HG03558 (cell line): ENCODE data around the gene PPP1CB.
A peak's percentile ranks its signal among the peaks of the same experiment; 100 is the strongest.

ENCODE experiments used
- ATAC-seq: cut with Tn5 transposase; IDR thresholded peaks from one replicate; pipeline ENCODE4 v1.9.1; 2021; ENCODE audit warnings: moderate number of reproducible peaks; ENCODE audit not compliant: unreplicated experiment; ENCODE audit errors: extremely low read depth

PPP1CB gene

GRCh38 chr2:28751252-28751955 is at the start of gene PPP1CB:
TSS of gene PPP1CB (plus strand) at chr2:28751830. CDS start at chr2:28752125, 295 bp downstream.
- peak; percentile 79 for ATAC-seq

GRCh38 chr2:28702415-28702861 is 49.2 kb upstream of the PPP1CB start:
- ATAC-seq = no peak

DNA sequence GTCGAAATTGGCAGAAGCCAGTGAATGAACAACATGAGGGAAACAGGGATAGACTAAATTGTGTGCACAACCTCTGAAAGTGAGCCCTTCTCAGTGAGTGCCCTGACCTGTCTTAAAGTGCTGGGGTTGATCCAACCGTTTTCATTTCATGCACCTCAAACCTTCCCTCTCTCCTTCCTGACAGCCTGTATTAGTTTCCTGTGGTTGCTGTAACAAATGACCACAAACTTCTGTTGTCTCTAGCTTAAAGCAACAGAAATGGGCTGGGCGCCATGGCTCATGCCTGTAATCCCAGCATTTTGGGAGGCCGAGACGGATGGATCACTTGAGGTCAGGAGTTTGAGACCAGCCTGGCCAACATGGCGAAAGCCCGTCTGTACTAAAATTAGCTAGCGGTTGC is 48.8 kb upstream of the PPP1CB start:
- no peak for ATAC-seq

GRCh38 chr2:28704621-28705020 is 47.0 kb upstream of the PPP1CB start:
- ATAC-seq = no peak

DNA sequence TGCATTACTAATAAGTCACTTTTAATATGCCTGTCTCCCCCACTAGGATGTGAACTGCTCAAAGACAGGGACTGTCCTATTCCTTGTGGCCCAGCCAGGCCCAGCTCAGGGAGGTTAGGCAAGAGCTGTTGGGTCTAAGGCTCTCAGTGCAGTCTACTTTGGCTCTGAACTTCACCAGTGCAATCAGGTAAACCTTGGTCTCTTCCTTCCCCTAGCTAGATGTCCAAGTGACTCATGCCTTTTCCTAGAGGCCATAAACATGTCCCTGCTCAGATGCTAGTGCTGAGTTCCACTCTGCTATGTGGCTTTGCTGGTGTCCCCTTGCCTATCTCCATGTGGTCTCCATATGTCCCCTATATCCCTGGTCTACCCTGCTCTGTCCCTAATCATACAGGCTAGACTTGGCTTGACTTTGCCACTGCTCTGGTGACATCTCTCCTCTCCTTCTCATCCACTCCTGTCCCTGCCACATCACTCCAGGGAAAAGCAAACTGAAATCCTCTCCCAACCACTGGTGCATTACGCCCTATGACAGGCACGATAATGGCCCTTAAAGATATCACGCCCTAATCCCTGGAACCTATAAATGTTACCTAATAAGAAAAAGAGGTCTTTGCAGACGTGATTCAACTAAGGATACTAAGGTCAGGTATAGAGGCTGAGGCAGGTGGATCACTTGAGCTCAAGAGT is 45.7 kb upstream of the PPP1CB start:
- no peak for ATAC-seq

GRCh38 chr2:28707592-28707991 is 44.0 kb upstream of the PPP1CB start:
- no peak for ATAC-seq

GRCh38 chr2:28709101-28709500 is 42.5 kb upstream of the PPP1CB start:
- no peak for ATAC-seq

- no peak for ATAC-seq
These were observed 41.1 kb upstream of the PPP1CB start for GRCh38 chr2:28710545-28710944.

DNA sequence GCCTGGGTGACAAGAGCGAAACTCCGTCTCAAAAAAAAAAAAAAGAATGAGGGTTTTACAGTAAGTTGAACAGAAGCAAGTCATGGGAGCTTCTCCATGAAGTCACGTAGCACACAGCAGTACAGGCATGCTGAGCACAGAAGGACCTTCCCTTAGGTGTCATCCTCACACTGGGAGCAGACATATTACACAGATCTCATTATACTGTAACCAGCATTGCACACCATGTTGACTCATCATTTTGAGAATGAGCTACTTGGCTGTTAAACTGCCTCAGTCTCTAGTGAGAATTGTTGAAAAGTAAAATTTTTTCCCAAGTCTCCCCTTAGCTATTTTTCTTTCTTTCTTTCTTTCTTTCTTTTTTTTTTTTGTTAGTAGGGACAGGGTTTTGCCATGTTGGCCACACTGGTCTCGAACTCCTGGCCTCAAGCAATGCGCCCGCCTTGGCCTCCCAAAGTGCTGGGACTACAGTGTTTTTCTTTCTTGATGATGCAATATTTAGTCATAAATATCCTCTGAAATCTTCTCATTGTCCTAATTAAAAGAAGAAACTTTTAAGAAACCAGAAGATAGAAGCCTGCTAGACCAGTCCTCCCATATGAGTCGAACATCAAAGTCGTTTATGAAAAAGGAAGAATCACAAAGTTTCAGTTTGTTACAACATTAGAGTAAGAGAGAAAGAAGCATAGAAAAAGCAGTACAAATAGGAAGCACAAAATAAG is 37.9 kb upstream of the PPP1CB start:
- no peak for ATAC-seq

- no peak for ATAC-seq
These were observed 35.3 kb upstream of the PPP1CB start for GRCh38 chr2:28716265-28716865.

GRCh38 chr2:28717339-28717758 is 34.3 kb upstream of the PPP1CB start:
- ATAC-seq = no peak

- ATAC-seq = no peak
These were observed 31.3 kb upstream of the PPP1CB start for GRCh38 chr2:28720345-28720744.

- ATAC-seq = no peak
These were observed 29.9 kb upstream of the PPP1CB start for GRCh38 chr2:28721601-28722191.

- no peak for ATAC-seq
These were observed 26.5 kb upstream of the PPP1CB start for GRCh38 chr2:28725021-28725711.

- ATAC-seq = no peak
These were observed 25.5 kb upstream of the PPP1CB start for GRCh38 chr2:28726177-28726576.

- ATAC-seq = no peak
These were observed 21.9 kb upstream of the PPP1CB start for GRCh38 chr2:28729698-28730097.

- no peak for ATAC-seq
These were observed 20.9 kb upstream of the PPP1CB start for GRCh38 chr2:28730641-28731146.

GRCh38 chr2:28735511-28735910 is 16.1 kb upstream of the PPP1CB start:
- ATAC-seq = no peak

- ATAC-seq = no peak
These were observed 15.6 kb upstream of the PPP1CB start for GRCh38 chr2:28736034-28736433.

DNA sequence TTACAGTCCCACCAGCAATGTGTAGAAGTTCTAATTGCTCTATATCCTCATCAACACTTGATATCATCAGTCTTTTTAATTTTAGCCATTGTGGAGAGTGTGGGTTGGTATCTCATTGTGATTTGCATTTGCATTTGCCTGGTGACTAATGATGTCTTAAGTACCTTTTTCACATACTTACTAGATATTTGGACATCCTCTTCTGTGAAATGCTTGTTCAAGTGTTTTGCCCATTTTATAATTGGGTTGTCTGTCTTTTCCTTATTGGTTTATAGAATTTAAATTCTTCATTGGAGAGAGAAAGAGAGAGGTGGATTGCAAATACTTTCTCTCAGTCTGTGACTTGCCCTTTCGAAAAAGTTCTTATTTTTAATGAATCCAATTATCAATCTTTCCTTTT is 14.0 kb upstream of the PPP1CB start:
- no peak for ATAC-seq
